Sigmoid colon (tissue), 7 donors: ENCODE results near the gene AUTS2. TPM values are rescaled to one million over a fixed set of nuclear protein-coding genes. Genes with fewer than 3 reads are reported as not detected.

Experiments
- DNase-seq: peaks from one replicate; pipeline ENCODE4 v3.0.0-alpha.2; 2019
- H3K27ac ChIP-seq, 4 donors: fragments of 200-600 bp; sonication (generic); one replicate each; pipeline ENCODE4 v1.5.1; 2016 to 2019; ENCODE audit warnings: mild to moderate bottlenecking in 1 of 4
- H3K27me3 ChIP-seq, 3 donors: fragments of 200-600 bp; sonication (generic); one replicate each; pipeline ENCODE4 v1.5.1; 2019; ENCODE audit warnings: mild to moderate bottlenecking in 1 of 3
- H3K36me3 ChIP-seq, 4 donors: fragments of 200-600 bp; sonication (generic); one replicate each; pipeline ENCODE4 v1.5.1; 2016 to 2019
- H3K4me1 ChIP-seq, 4 donors: fragments of 200-600 bp; sonication (generic); one replicate each; pipeline ENCODE4 v1.5.1; 2017 to 2019
- H3K4me3 ChIP-seq, 4 donors: fragments of 200-600 bp; sonication (generic); one replicate each; pipeline ENCODE4 v1.5.1; 2017 to 2019; ENCODE audit warnings: mild to moderate bottlenecking in 2 of 4, moderate library complexity in 1 of 4
- H3K9me3 ChIP-seq, 4 donors: fragments of 200-600 bp in 3 of 4; sonication (generic) in 3 of 4; one replicate each; pipeline versions ENCODE4 v1.5.1 to v1.6.1; 2013 to 2019
- CTCF ChIP-seq, 4 experiments: fragments of 450-650 bp in 3 of 4; fragments of 200-600 bp in 1 of 4; IDR thresholded peaks; one replicate each; pipeline ENCODE4 v1.5.1; 2016 to 2019; ENCODE audit warnings: antibody characterized with exemption in 4 of 4, mild to moderate bottlenecking in 3 of 4, moderate library complexity in 2 of 4
- EP300 ChIP-seq, 4 donors: sonication (generic); formaldehyde crosslinking; IDR thresholded peaks; one replicate each; pipeline ENCODE4 v1.6.1; 2017; ENCODE audit warnings: antibody characterized with exemption in 4 of 4
- POLR2A ChIP-seq, 2 donors: fragments of 450-650 bp; IDR thresholded peaks; one replicate each; pipeline ENCODE4 v1.6.1; 2016; ENCODE audit warnings: antibody characterized with exemption in 2 of 2, mild to moderate bottlenecking in 2 of 2, moderate library complexity in 2 of 2
- POLR2AphosphoS5 ChIP-seq, 4 donors: sonication (generic); formaldehyde crosslinking; IDR thresholded peaks; one replicate each; pipeline ENCODE4 v1.6.1; 2017; ENCODE audit warnings: antibody characterized with exemption in 4 of 4
- WGBS, 2 donors: extraction: QIAGEN DNeasy Blood & Tissue Kit; methylation state at CpG; one replicate each; pipeline ENCODE4 v1.1.7; 2013; 5-methylcytosine and 5-hydroxymethylcytosine counted together
- intact Hi-C: fragments of 100-400 bp; cut with DNase I; formaldehyde crosslinking; loops from one replicate; pipeline ENCODE4 v1.15.1; 2023
- polyA plus RNA-seq, 3 donors: library from polyadenylated mRNA; stranded (reverse); fragments of 200-250 nt; gene quantifications; one replicate each; pipeline ENCODE4 v1.2.3, GENCODE V29; 2013
- total RNA-seq, 4 donors: library from RNA; depleted of rRNA; stranded (reverse); fragments of >200 nt; gene quantifications; one replicate each; pipeline ENCODE4 v1.1.0, GENCODE V29; 2016
- donor health status: healthy with polysubstance abuse.
- donor health status: Bipolar disorder and iron deficiency.
- donor health status: healthy.

Gene AUTS2
- total and polyA plus RNA-seq, 7 donors, result 3.6 to 55.7 (median 25.5) TPM

GRCh38 chr7:69677881-69678493, 79.7 kb downstream of the AUTS2 start:
- no peaks in the 10 kb centered on the region for H3K9me3 ChIP-seq
- peaks cover 0 to 59% (median 45%) of the 10 kb centered on the region in 4 donors for H3K4me1 ChIP-seq
- WGBS, 2 donors, result 54 to 71% methylated on average over 4 of the region's 4 CpGs
- DNase-seq, result no peak
- intact Hi-C loops, result no loop called here
- no peak overlapping the region for H3K4me3 ChIP-seq
- no peaks in the 10 kb centered on the region for H3K27me3 ChIP-seq
- no peaks in the 10 kb centered on the region for H3K36me3 ChIP-seq
- peak overlapping the region; percentile 20 to 60 (median 48) for H3K27ac ChIP-seq
- TF ChIP-seq POLR2A (IDR thresholded peaks at IDR 0.05), result no peak
- TF ChIP-seq POLR2AphosphoS5 (IDR thresholded peaks at IDR 0.05), result peak in 3 of 4 donors; percentile 10 to 63 (median 28)

- no peaks in the 10 kb centered on the region for H3K9me3 ChIP-seq
- 77 to 79% methylated on average over 11 of the region's 11 CpGs for WGBS, 2 donors
- H3K4me3 ChIP-seq, result no peak overlapping the region
- intact Hi-C loops, result no loop called here
- H3K36me3 ChIP-seq, result no peaks in the 10 kb centered on the region
- peak overlapping the region in 3 of 4 donors; percentile 20 to 60 (median 59) for H3K27ac ChIP-seq
- TF ChIP-seq EP300 (IDR thresholded peaks at IDR 0.05), result no peak
- no peak for TF ChIP-seq POLR2AphosphoS5 (IDR thresholded peaks at IDR 0.05)
- TF ChIP-seq CTCF (IDR thresholded peaks at IDR 0.05), result no peak
- TF ChIP-seq POLR2A (IDR thresholded peaks at IDR 0.05), result no peak
- peaks cover 0 to 55% (median 43%) of the 10 kb centered on the region in 4 donors for H3K4me1 ChIP-seq
- no peaks in the 10 kb centered on the region for H3K27me3 ChIP-seq
- DNase-seq, result no peak
Observed at GRCh38 chr7:69678494-69679187, 80.4 kb downstream of the AUTS2 start.

- H3K4me1 ChIP-seq, result peaks cover 0 to 59% (median 42%) of the 10 kb centered on the region in 4 donors
- no peak overlapping the region for H3K4me3 ChIP-seq
- no peak for DNase-seq
- TF ChIP-seq POLR2AphosphoS5 (IDR thresholded peaks at IDR 0.05) (no peak), CTCF (IDR thresholded peaks at IDR 0.05) (no peak), POLR2A (IDR thresholded peaks at IDR 0.05) (no peak), EP300 (IDR thresholded peaks at IDR 0.05) (no peak)
- no peaks in the 10 kb centered on the region for H3K9me3 ChIP-seq
- WGBS, 2 donors, result 83 to 90% methylated on average over 3 of the region's 3 CpGs
- H3K36me3 ChIP-seq, result no peaks in the 10 kb centered on the region
- H3K27ac ChIP-seq, result no peak overlapping the region
- intact Hi-C loops, result no loop called here
- no peaks in the 10 kb centered on the region for H3K27me3 ChIP-seq
Observed at GRCh38 chr7:69681181-69681580, 82.9 kb downstream of the AUTS2 start.

GRCh38 chr7:69682518-69682917, 84.2 kb downstream of the AUTS2 start:
- Histone ChIP-seq H3K27me3 (no peaks in the 10 kb centered on the region), H3K4me3 (no peak overlapping the region), H3K27ac (peak overlapping the region in 1 of 4 donors; percentile 47), H3K36me3 (no peaks in the 10 kb centered on the region), H3K4me1 (peaks cover 0 to 52% (median 37%) of the 10 kb centered on the region in 4 donors), H3K9me3 (no peaks in the 10 kb centered on the region)
- no peak for DNase-seq
- 79 to 88% methylated on average over 4 of the region's 4 CpGs for WGBS, 2 donors
- intact Hi-C loops, result no loop called here
- TF ChIP-seq POLR2A (IDR thresholded peaks at IDR 0.05), result no peak
- no peak for TF ChIP-seq CTCF (IDR thresholded peaks at IDR 0.05)
- no peak for TF ChIP-seq POLR2AphosphoS5 (IDR thresholded peaks at IDR 0.05)
- no peak for TF ChIP-seq EP300 (IDR thresholded peaks at IDR 0.05)

GRCh38 chr7:69683002-69683401, 84.7 kb downstream of the AUTS2 start:
- intact Hi-C loops, result no loop called here
- Histone ChIP-seq H3K27ac (peak overlapping the region in 1 of 4 donors; percentile 47), H3K4me1 (peaks cover 0 to 52% (median 37%) of the 10 kb centered on the region in 4 donors), H3K27me3 (no peaks in the 10 kb centered on the region), H3K36me3 (no peaks in the 10 kb centered on the region), H3K9me3 (no peaks in the 10 kb centered on the region), H3K4me3 (no peak overlapping the region)
- 86 to 92% methylated on average over 8 of the region's 8 CpGs for WGBS, 2 donors
- TF ChIP-seq EP300 (IDR thresholded peaks at IDR 0.05) (no peak), CTCF (IDR thresholded peaks at IDR 0.05) (no peak), POLR2AphosphoS5 (IDR thresholded peaks at IDR 0.05) (no peak), POLR2A (IDR thresholded peaks at IDR 0.05) (no peak)
- no peak for DNase-seq
